Neural progenitor cell (in vitro differentiated cells): Measurements from ENCODE around the gene AUH.

ENCODE experiments used
- EZH2 ChIP-seq: fragments of 200-600 bp; sonication (generic); IDR thresholded peaks from 2 replicates; pipeline ENCODE4 v1.6.1; 2017; ENCODE audit warnings: antibody characterized with exemption, mild to moderate bottlenecking, moderate library complexity
- TF ChIP-seq, protein P1 (sequence below): fragments of 200-600 bp; sonication (generic); IDR thresholded peaks from 2 replicates; pipeline ENCODE4 v1.5.1; 2017; ENCODE audit warnings: antibody characterized with exemption, mild to moderate bottlenecking

DNA sequence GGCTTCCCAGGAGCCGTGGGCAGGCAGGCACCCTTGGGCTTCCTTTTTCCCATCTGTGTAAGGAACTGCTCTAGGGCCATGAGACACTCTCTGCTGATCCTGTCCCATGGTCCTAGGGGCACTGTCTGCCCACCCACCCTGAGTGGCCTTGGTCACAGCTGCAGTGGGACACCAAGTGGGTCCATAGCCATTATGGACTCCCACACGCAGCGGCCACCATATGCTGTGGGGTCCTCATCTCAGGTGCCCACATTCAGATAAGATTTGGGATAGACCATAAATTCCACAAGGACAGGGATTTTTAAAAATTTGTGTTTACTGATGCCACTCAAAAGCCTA is 180.8 kb downstream of the AUH start:
- no peak for TF ChIP-seq EZH2
- TF ChIP-seq, protein P1, sequence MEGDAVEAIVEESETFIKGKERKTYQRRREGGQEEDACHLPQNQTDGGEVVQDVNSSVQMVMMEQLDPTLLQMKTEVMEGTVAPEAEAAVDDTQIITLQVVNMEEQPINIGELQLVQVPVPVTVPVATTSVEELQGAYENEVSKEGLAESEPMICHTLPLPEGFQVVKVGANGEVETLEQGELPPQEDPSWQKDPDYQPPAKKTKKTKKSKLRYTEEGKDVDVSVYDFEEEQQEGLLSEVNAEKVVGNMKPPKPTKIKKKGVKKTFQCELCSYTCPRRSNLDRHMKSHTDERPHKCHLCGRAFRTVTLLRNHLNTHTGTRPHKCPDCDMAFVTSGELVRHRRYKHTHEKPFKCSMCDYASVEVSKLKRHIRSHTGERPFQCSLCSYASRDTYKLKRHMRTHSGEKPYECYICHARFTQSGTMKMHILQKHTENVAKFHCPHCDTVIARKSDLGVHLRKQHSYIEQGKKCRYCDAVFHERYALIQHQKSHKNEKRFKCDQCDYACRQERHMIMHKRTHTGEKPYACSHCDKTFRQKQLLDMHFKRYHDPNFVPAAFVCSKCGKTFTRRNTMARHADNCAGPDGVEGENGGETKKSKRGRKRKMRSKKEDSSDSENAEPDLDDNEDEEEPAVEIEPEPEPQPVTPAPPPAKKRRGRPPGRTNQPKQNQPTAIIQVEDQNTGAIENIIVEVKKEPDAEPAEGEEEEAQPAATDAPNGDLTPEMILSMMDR = no peak
